ENCODE measurements around the gene GATAD2B.
"Not testable (repeated sequence)": the region's sequence is repeated elsewhere in the genome, so short reads cannot be mapped to it uniquely, and the experiment has no call there.

The GATAD2B gene

GRCh38 chr1:153852170-153852569 lies 70.6 kb downstream of the GATAD2B start:
- no peak for TF ChIP-seq CTCF (IDR thresholded peaks at IDR 0.05; ENCODE audit: insufficient read depth, low read length, missing control alignments)

GRCh38 chr1:153849487-153850185 lies 73.1 kb downstream of the GATAD2B start:
- no peak overlapping the region for H3K4me3 ChIP-seq (ENCODE audit: low read depth, low read length)
- TF ChIP-seq CTCF (IDR thresholded peaks at IDR 0.05; ENCODE audit: insufficient read depth, low read length, missing control alignments): no peak
- CTCF ChIA-PET: interaction anchor here (1.0 kb wide), 1 partner anchor 8 kb away, joined by 3 read pairs; no protein-coding TSS in a partner anchor
- DNase-seq (ENCODE audit: low read depth, low spot score): no peak
- POLR2A ChIA-PET: no interaction called here

More at GRCh38 chr1:153852170-153852569, 70.6 kb downstream of the GATAD2B start:
- ChIA-PET CTCF (interaction anchor here (0.8 to 2.2 kb wide), 2 partner anchors 94 to 244 kb away, joined by 3 to 7 read pairs; partner anchors contain the start of gene DENND4B), POLR2A (no interaction called here)
- H3K4me3 ChIP-seq (ENCODE audit: low read depth, low read length): no peak overlapping the region
- DNase-seq (ENCODE audit: low read depth, low spot score): no peak

GRCh38 chr1:153848805-153849204 lies 74.0 kb downstream of the GATAD2B start:
- ChIA-PET CTCF (no interaction called here), POLR2A (interaction anchor here (0.7 kb wide), 1 partner anchor 43 kb away, joined by 3 read pairs; no protein-coding TSS in a partner anchor)
- H3K4me3 ChIP-seq (ENCODE audit: low read depth, low read length): no peak overlapping the region
- TF ChIP-seq CTCF (IDR thresholded peaks at IDR 0.05; ENCODE audit: insufficient read depth, low read length, missing control alignments): no peak
- no peak for DNase-seq (ENCODE audit: low read depth, low spot score)

GRCh38 chr1:153845158-153845557 lies 77.6 kb downstream of the GATAD2B start:
- no peak for DNase-seq (ENCODE audit: low read depth, low spot score)
- no peak for TF ChIP-seq CTCF (IDR thresholded peaks at IDR 0.05; ENCODE audit: insufficient read depth, low read length, missing control alignments)
- H3K4me3 ChIP-seq (ENCODE audit: low read depth, low read length): no peak overlapping the region
- CTCF ChIA-PET: no interaction called here
- POLR2A ChIA-PET: no interaction called here

- POLR2A ChIA-PET; DNase-seq (ENCODE audit: low read depth, low spot score); H3K4me3 ChIP-seq (ENCODE audit: low read depth, low read length); CTCF ChIA-PET: not testable (repeated sequence)
These were observed 78.4 kb downstream of the GATAD2B start for GRCh38 chr1:153844349-153844748.

GRCh38 chr1:153842006-153842471 lies 80.7 kb downstream of the GATAD2B start:
- TF ChIP-seq CTCF (IDR thresholded peaks at IDR 0.05; ENCODE audit: insufficient read depth, low read length, missing control alignments): no peak
- ChIA-PET CTCF (no interaction called here), POLR2A (no interaction called here)
- no peak overlapping the region for H3K4me3 ChIP-seq (ENCODE audit: low read depth, low read length)
- DNase-seq (ENCODE audit: low read depth, low spot score): no peak

Data from AG04449 (cell line).